HG02852 (cell line): Measurements from ENCODE around the gene HAVCR2.
A peak's percentile ranks its signal among the peaks of the same experiment; 100 is the strongest.

ENCODE experiments used
- ATAC-seq: cut with Tn5 transposase; IDR thresholded peaks from one replicate; pipeline ENCODE4 v1.9.1; 2021; ENCODE audit warnings: mild to moderate bottlenecking, moderate library complexity; ENCODE audit not compliant: unreplicated experiment

Gene HAVCR2

GRCh38 chr5:157108976-157109375 is at the start of gene HAVCR2:
Gene HAVCR2, minus strand, starts transcription at chr5:157109044. Its CDS starts 61 bp downstream, at chr5:157108983.
- peak; percentile 78 for ATAC-seq

- ATAC-seq = no peak
Measured at GRCh38 chr5:157157293-157157891, 48.5 kb upstream of the HAVCR2 start.

- no peak for ATAC-seq
Measured at GRCh38 chr5:157155297-157155696, 46.5 kb upstream of the HAVCR2 start.

- no peak for ATAC-seq
Measured at GRCh38 chr5:157150995-157151394, 42.2 kb upstream of the HAVCR2 start.

GRCh38 chr5:157148734-157149615 is 40.1 kb upstream of the HAVCR2 start:
- ATAC-seq = peak; percentile 77

- ATAC-seq = peak; percentile 34
Measured at GRCh38 chr5:157143127-157143971, 34.5 kb upstream of the HAVCR2 start.

GRCh38 chr5:157142317-157143126 is 33.7 kb upstream of the HAVCR2 start, which contains the start of gene MED7:
Gene MED7, minus strand, starts transcription at chr5:157142865. Its CDS starts 3,434 bp downstream, at chr5:157139431.
- peak; percentile 99 for ATAC-seq

GRCh38 chr5:157137691-157138090 is 28.8 kb upstream of the HAVCR2 start:
- no peak for ATAC-seq

- ATAC-seq = no peak
Measured at GRCh38 chr5:157132281-157132612, 23.4 kb upstream of the HAVCR2 start.

GRCh38 chr5:157130925-157131324 is 22.1 kb upstream of the HAVCR2 start:
- ATAC-seq = no peak

- ATAC-seq = no peak
Measured at GRCh38 chr5:157121709-157122108, 12.9 kb upstream of the HAVCR2 start.

GRCh38 chr5:157120102-157120501 is 11.3 kb upstream of the HAVCR2 start:
- no peak for ATAC-seq

- peak; percentile 74 for ATAC-seq
Measured at GRCh38 chr5:157116483-157116954, 7.7 kb upstream of the HAVCR2 start.

- ATAC-seq = no peak
Measured at GRCh38 chr5:157115502-157115901, 6.7 kb upstream of the HAVCR2 start.

- no peak for ATAC-seq
Measured at GRCh38 chr5:157115012-157115411, 6.2 kb upstream of the HAVCR2 start.

- ATAC-seq = no peak
Measured at GRCh38 chr5:157113002-157113401, 4.2 kb upstream of the HAVCR2 start.

- ATAC-seq = peak; percentile 69
Measured at GRCh38 chr5:157109744-157110143, 900 bp upstream of the HAVCR2 start.

- ATAC-seq = no peak
Measured at GRCh38 chr5:157107508-157107907, 1.3 kb downstream of the HAVCR2 start.

GRCh38 chr5:157106630-157107461 is 2.0 kb downstream of the HAVCR2 start:
- ATAC-seq = no peak
